Natural killer cell (primary cell): ENCODE results near the gene PYCARD. TPM values are rescaled to one million over a fixed set of nuclear protein-coding genes. Genes with fewer than 3 reads are reported as not detected.

Experiments
- ATAC-seq, 3 donors: fragments of 150-1000 bp in 2 of 3; fragments of 200-7000 bp in 1 of 3; cut with Tn5 transposase; 1 replicate in 1 of 3; 2 replicates in 2 of 3; pipeline ENCODE4 v1.10.0; 2021; ENCODE audit warnings: mild to moderate bottlenecking in 2 of 3, moderate library complexity in 2 of 3
- DNase-seq, 2 donors: peaks; one replicate each; pipeline versions ENCODE4 v3.0.0 to v3.0.0-alpha.2; 2013 to 2021; ENCODE audit warnings: mixed read lengths in 1 of 2
- H3K27ac ChIP-seq: one replicate; pipeline ENCODE4 v1.5.1; 2013; ENCODE audit warnings: mild to moderate bottlenecking, low read length
- H3K27me3 ChIP-seq: one replicate; pipeline ENCODE4 v1.6.1; 2013; ENCODE audit warnings: low read length; ENCODE audit not compliant: control insufficient read depth, insufficient read depth
- H3K36me3 ChIP-seq: one replicate; pipeline ENCODE4 v1.6.1; 2013; ENCODE audit warnings: low read length; ENCODE audit not compliant: control insufficient read depth, insufficient read depth
- H3K4me1 ChIP-seq: one replicate; pipeline ENCODE4 v1.6.1; 2013; ENCODE audit warnings: low read length; ENCODE audit not compliant: control insufficient read depth, insufficient read depth
- H3K4me3 ChIP-seq: one replicate; pipeline ENCODE4 v1.5.1; 2013; ENCODE audit warnings: low read length
- H3K9me3 ChIP-seq: one replicate; pipeline ENCODE4 v1.6.1; 2013; ENCODE audit warnings: low read length; ENCODE audit not compliant: control insufficient read depth, insufficient read depth
- H3K27ac Mint-ChIP-seq, 2 donors: one replicate each; pipeline ENCODE4 v1.8.0; 2022; ENCODE audit warnings: mild to moderate bottlenecking in 2 of 2, mixed read lengths in 2 of 2, moderate library complexity in 1 of 2
- H3K27me3 Mint-ChIP-seq, 2 donors: one replicate each; pipeline ENCODE4 v1.8.0; 2022; ENCODE audit warnings: low read depth in 2 of 2, mixed read lengths in 2 of 2
- H3K36me3 Mint-ChIP-seq: one replicate; pipeline ENCODE4 v1.8.0; 2022; ENCODE audit warnings: mixed read lengths
- H3K4me1 Mint-ChIP-seq, 2 donors: one replicate each; pipeline ENCODE4 v1.8.0; 2022; ENCODE audit warnings: mixed read lengths in 2 of 2
- H3K4me3 Mint-ChIP-seq: one replicate; pipeline ENCODE4 v1.8.0; 2022; ENCODE audit warnings: mild to moderate bottlenecking, moderate library complexity, mixed read lengths
- H3K9me3 Mint-ChIP-seq, 2 donors: one replicate each; pipeline ENCODE4 v1.8.0; 2022; ENCODE audit warnings: mixed read lengths in 2 of 2
- CTCF ChIP-seq: fragments of 200-600 bp; IDR thresholded peaks from one replicate; pipeline ENCODE4 v1.8.0; 2022; ENCODE audit warnings: antibody characterized with exemption
- WGBS: methylation state at CpG from one replicate; pipeline ENCODE4 v1.1.7; 2013; ENCODE audit warnings: missing lambda C conversion rate; ENCODE audit not compliant: insufficient coverage; 5-methylcytosine and 5-hydroxymethylcytosine counted together
- intact Hi-C: fragments of 100-400 bp; cut with micrococcal nuclease; formaldehyde crosslinking; loops from one replicate; pipeline ENCODE4 v1.14.2; 2022
- total RNA-seq, 4 donors: library from RNA; stranded (reverse); fragments of 120-200 nt in 1 of 4; gene quantifications; one replicate each; pipeline versions ENCODE4 v1.2.3 to v1.2.4, GENCODE V29; 2013 to 2022

The PYCARD gene
- total RNA-seq, 3 donors from 2014 or later (not counting 1 experiment from before 2014, with no cell fraction given), result 29.7 to 38.1 (median 37.6) TPM

GRCh38 chr16:31184888-31185287, 17.7 kb downstream of the PYCARD start:
- peaks cover 72% of the 10 kb centered on the region for H3K4me1 ChIP-seq
- DNase-seq, result peak in 1 of 2 donors; percentile 16
- H3K27me3 Mint-ChIP-seq, result no peaks in the 10 kb centered on the region
- H3K27ac ChIP-seq, result no peak overlapping the region
- H3K4me3 ChIP-seq, result no peak overlapping the region
- no peak for TF ChIP-seq CTCF
- ATAC-seq, result no peak
- H3K36me3 Mint-ChIP-seq, result peaks cover 45% of the 10 kb centered on the region
- H3K36me3 ChIP-seq, result peaks cover 75% of the 10 kb centered on the region
- peak overlapping the region; percentile 80 to 94 for H3K27ac Mint-ChIP-seq
- H3K27me3 ChIP-seq, result no peaks in the 10 kb centered on the region
- no peaks in the 10 kb centered on the region for H3K9me3 ChIP-seq
- WGBS, result 67% methylated on average over 14 of the region's 14 CpGs
- peaks cover 92 to 95% of the 10 kb centered on the region in 2 donors for H3K4me1 Mint-ChIP-seq
- intact Hi-C loops, result loop anchor here (5.0 to 10.0 kb wide), 3 partner anchors 70 to 530 kb away; partner anchors contain the start of gene KAT8
- no peaks in the 10 kb centered on the region for H3K9me3 Mint-ChIP-seq
- peak overlapping the region; percentile 81 for H3K4me3 Mint-ChIP-seq

DNA sequence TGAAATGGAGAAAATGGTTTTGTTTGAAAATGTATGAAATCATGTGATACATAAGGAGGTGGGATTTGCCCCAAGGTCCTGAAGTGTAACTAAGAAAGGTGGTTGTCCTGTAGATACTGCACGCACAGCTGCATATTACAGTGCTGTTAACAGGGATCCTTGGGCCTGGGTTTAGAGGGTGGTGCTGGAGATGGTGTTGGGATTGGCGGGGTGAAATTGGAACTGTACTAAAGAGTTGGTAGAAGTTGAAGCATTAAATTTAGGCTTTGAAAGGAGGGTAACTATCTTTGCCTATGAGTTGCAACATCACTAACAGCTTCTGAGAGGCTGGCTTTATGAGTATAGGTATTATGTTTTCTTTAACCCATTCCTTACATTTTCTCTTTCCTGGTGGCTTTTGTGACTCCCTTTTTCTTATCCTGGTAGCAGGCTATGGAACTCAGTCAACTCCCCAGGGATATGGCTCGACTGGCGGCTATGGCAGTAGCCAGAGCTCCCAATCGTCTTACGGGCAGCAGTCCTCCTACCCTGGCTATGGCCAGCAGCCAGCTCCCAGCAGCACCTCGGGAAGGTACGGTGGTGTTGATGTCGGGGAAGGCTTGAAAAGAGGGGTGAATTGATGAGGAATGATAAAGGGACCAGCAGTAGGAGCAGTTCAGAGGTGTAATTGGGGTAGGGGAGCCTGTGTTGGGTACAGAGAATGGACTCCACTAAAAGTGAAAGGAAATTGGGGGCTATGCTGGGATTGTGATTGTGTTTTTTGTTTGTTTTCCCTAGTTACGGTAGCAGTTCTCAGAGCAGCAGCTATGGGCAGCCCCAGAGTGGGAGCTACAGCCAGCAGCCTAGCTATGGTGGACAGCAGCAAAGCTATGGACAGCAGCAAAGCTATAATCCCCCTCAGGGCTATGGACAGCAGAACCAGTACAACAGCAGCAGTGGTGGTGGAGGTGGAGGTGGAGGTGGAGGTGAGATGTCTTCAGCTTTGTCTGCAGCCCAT, 18.8 kb downstream of the PYCARD start:
- WGBS, result 83% methylated on average over 10 of the region's 10 CpGs

DNA sequence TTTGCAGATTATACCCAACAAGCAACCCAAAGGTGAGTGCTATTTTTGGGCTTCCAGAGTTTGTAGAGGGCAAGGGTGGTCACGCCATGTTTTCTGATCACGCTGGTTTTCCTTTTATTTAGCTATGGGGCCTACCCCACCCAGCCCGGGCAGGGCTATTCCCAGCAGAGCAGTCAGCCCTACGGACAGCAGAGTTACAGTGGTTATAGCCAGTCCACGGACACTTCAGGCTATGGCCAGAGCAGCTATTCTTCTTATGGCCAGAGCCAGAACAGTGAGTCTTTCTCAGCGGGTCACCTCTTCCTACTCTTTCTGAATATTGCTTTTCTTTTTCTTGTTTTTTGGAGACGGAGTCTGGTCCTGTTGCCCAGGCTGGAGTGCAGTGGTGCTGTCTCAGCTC, 20.2 kb downstream of the PYCARD start:
- no peak overlapping the region for H3K27ac ChIP-seq
- no peaks in the 10 kb centered on the region for H3K27me3 Mint-ChIP-seq
- intact Hi-C loops, result loop anchor here (10.0 kb wide), 2 partner anchors 68 to 532 kb away; partner anchors contain the start of gene KAT8

More for the DNA sequence above, 18.8 kb downstream of the PYCARD start:
- Histone ChIP-seq H3K4me1 (peaks cover 72% of the 10 kb centered on the region), H3K9me3 (no peaks in the 10 kb centered on the region), H3K27ac (no peak overlapping the region), H3K27me3 (no peaks in the 10 kb centered on the region), H3K36me3 (peaks cover 65% of the 10 kb centered on the region), H3K4me3 (no peak overlapping the region)
- Mint-ChIP-seq H3K27me3 (no peaks in the 10 kb centered on the region), H3K27ac (peak overlapping the region; percentile 99), H3K4me3 (peak overlapping the region; percentile 99), H3K9me3 (no peaks in the 10 kb centered on the region), H3K4me1 (peaks cover 89 to 91% of the 10 kb centered on the region in 2 donors), H3K36me3 (peaks cover 33% of the 10 kb centered on the region)
- intact Hi-C loops, result loop anchor here (10.0 kb wide), 2 partner anchors 69 to 531 kb away; partner anchors contain the start of gene KAT8
- no peak for TF ChIP-seq CTCF
- peak in 1 of 2 donors; percentile 19 for DNase-seq
- no peak for ATAC-seq

More for the DNA sequence above, 20.2 kb downstream of the PYCARD start:
- Mint-ChIP-seq H3K9me3 (no peaks in the 10 kb centered on the region), H3K4me3 (peak overlapping the region; percentile 99), H3K4me1 (peaks cover 82 to 86% of the 10 kb centered on the region in 2 donors), H3K36me3 (peaks cover 30% of the 10 kb centered on the region), H3K27ac (peak overlapping the region; percentile 99)
- Histone ChIP-seq H3K36me3 (peaks cover 51% of the 10 kb centered on the region), H3K4me1 (peaks cover 75% of the 10 kb centered on the region), H3K4me3 (no peak overlapping the region), H3K27me3 (no peaks in the 10 kb centered on the region), H3K9me3 (no peaks in the 10 kb centered on the region)
- TF ChIP-seq CTCF, result no peak
- DNase-seq (peak in 1 of 2 donors; percentile 16), ATAC-seq (no peak)
- WGBS, result 26% methylated on average over 7 of the region's 7 CpGs
